Lower lobe of right lung (tissue), 2 donors: ENCODE data around the gene TBC1D10A. TPM values are rescaled to one million over a fixed set of nuclear protein-coding genes. Genes with fewer than 3 reads are reported as not detected.
"Not testable (repeated sequence)": the region's sequence is repeated elsewhere in the genome, so short reads cannot be mapped to it uniquely, and the experiment has no call there.

Experiments used
- ATAC-seq, 2 donors: fragments of 200-7000 bp; cut with Tn5 transposase; one replicate each; pipeline ENCODE4 v1.9.1; 2020 to 2022; ENCODE audit warnings: mild to moderate bottlenecking in 2 of 2, moderate library complexity in 2 of 2
- DNase-seq: peaks from one replicate; pipeline ENCODE4 v3.0.0-alpha.2; 2020
- H3K27ac ChIP-seq: fragments of 200-600 bp; one replicate; pipeline ENCODE4 v1.8.0; 2022
- H3K27me3 ChIP-seq: fragments of 200-600 bp; one replicate; pipeline ENCODE4 v1.8.0; 2022; ENCODE audit warnings: low read depth
- H3K36me3 ChIP-seq: fragments of 200-600 bp; one replicate; pipeline ENCODE4 v1.8.0; 2022; ENCODE audit warnings: mild to moderate bottlenecking
- H3K4me1 ChIP-seq: fragments of 200-600 bp; one replicate; pipeline ENCODE4 v1.8.0; 2022
- H3K4me3 ChIP-seq: fragments of 200-600 bp; one replicate; pipeline ENCODE4 v1.8.0; 2022; ENCODE audit warnings: mild to moderate bottlenecking
- H3K9me3 ChIP-seq: fragments of 200-600 bp; one replicate; pipeline ENCODE4 v1.8.0; 2022
- intact Hi-C: fragments of 100-400 bp; cut with DNase I; formaldehyde crosslinking; loops from one replicate; pipeline ENCODE4 v1.11.0; 2022
- total RNA-seq: library from RNA; stranded (reverse); fragmentation: NEBNext Ultra II Directional; extraction: Animal tissue kit (Norgen Biotek cat#: 25700); gene quantifications from one replicate; pipeline ENCODE4 v1.2.1, GENCODE V29; 2021
- TF ChIP-seq, protein P1 (sequence below): fragments of 200-600 bp; IDR thresholded peaks from one replicate; pipeline ENCODE4 v1.8.0; 2022; ENCODE audit warnings: antibody characterized with exemption, mild to moderate bottlenecking
- donor health status: DM: no; HTN: yes; CAD: no; lungs with severe emphysema.

TBC1D10A gene
- total RNA-seq, 1 donor from 2014 or later, result 27.4 TPM

DNA sequence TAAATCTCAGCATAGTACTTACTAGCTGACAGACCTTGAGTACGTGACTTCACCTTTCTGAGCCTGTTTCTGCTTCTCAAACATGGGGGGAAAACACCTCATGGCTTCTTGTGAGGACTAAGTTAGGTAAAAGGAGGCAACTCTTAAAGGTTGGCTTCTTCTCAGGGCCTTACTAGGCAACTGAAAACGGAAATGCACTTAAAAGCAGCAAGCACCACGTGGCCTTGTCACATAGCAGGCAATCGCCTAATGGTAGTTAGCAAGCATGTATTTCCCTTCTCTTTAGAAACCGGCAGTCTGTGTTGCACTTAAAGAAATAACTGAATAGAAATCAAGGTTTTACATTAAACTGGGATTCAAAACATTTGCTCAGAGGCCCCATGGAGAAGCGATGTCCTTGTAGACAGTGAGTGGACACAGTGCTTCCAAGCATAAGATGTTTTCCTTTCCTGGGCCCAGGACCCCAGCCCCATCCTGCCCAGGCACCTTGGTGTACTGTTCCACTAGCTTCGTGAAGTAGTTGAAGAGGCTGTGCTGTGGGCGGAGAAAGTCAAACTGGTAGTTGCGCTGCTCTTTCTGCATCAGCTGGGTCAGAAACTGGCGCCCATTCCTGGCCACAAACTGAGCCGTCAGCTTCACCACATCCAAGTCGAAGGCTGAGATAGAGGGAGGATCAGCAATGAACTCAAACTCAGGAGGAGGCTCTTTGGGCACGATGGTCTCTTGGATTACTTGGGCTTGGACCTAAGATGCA, 17.9 kb upstream of the TBC1D10A start:
- Histone ChIP-seq H3K27me3 (no peaks in the 10 kb centered on the region), H3K27ac (no peak overlapping the region), H3K36me3 (peaks cover 100% of the 10 kb centered on the region), H3K4me3 (no peak overlapping the region), H3K9me3 (no peaks in the 10 kb centered on the region), H3K4me1 (peaks cover 13% of the 10 kb centered on the region)
- DNase-seq, result no peak
- no peak for ATAC-seq
- TF ChIP-seq, protein P1, sequence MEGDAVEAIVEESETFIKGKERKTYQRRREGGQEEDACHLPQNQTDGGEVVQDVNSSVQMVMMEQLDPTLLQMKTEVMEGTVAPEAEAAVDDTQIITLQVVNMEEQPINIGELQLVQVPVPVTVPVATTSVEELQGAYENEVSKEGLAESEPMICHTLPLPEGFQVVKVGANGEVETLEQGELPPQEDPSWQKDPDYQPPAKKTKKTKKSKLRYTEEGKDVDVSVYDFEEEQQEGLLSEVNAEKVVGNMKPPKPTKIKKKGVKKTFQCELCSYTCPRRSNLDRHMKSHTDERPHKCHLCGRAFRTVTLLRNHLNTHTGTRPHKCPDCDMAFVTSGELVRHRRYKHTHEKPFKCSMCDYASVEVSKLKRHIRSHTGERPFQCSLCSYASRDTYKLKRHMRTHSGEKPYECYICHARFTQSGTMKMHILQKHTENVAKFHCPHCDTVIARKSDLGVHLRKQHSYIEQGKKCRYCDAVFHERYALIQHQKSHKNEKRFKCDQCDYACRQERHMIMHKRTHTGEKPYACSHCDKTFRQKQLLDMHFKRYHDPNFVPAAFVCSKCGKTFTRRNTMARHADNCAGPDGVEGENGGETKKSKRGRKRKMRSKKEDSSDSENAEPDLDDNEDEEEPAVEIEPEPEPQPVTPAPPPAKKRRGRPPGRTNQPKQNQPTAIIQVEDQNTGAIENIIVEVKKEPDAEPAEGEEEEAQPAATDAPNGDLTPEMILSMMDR, result no peak
- intact Hi-C loops, result no loop called here

DNA sequence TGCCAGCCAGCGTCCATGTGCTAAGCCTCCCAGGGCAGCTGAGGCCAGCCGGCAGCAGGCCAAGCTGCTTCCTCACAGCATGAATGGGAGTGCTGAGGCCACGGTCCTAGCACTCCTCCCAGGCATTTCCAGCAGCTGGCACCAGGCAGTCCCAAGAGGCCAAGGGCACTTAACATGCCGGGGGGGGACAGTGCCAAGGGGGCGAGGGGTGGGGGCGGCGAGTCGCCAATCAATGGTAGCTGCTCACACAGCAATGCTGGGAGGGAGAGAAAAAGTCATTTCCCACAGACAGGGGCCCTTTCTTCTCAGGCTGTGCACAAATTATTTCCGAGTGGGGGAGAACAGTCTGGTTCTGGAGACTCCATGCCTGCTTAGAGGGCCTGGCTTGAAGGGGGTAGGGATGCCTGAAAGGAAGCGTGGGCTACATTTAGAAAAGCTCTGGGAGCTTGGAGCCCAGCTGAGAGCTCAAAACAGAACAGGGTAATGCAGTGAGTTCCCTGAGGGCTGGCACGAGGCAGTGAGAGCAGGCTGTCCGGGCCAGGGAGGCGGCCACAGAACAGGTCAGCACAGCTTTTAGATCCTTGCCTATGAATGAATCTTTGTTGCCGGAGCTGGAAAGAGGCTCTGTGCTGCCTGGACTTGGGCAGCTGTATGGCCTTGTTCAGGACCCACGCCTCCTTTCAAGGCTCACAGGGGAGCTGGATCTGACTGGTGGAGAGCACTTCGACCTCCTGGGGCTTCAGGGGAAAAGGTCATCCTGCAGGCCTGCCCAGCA, 14.4 kb upstream of the TBC1D10A start:
- TF ChIP-seq, protein P1, result no peak
- H3K9me3 ChIP-seq, result no peaks in the 10 kb centered on the region
- no peak for DNase-seq
- H3K4me3 ChIP-seq, result no peak overlapping the region
- ATAC-seq, result peak in 1 of 2 donors; percentile 27
- H3K27me3 ChIP-seq, result no peaks in the 10 kb centered on the region
- intact Hi-C loops, result no loop called here
- peaks cover 100% of the 10 kb centered on the region for H3K36me3 ChIP-seq
- no peak overlapping the region for H3K27ac ChIP-seq
- H3K4me1 ChIP-seq, result no peaks in the 10 kb centered on the region

DNA sequence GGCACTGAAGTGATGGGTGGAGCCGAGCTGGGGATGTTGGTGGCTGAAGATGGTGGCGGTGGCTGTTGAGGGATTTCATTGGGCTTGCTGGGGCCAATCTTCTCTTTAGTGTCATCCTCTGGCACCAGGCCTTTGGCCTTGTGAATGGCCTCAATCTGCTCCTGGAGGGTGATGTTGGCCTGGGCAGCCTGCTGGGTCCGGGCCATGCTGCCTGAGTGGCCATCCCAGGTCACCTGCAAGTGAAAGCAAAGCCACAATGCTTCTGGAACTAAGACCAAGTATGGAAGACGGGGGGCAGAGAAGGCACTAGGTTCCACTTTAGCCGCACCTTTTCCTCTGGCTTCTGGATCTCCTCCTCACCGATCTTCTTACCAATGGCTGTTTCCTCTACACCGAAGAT, 12.1 kb upstream of the TBC1D10A start:
- ATAC-seq, result no peak
- TF ChIP-seq, protein P1, result no peak
- no peaks in the 10 kb centered on the region for H3K27me3 ChIP-seq
- intact Hi-C loops, result no loop called here
- no peak overlapping the region for H3K4me3 ChIP-seq
- H3K36me3 ChIP-seq, result peaks cover 100% of the 10 kb centered on the region
- no peak for DNase-seq
- no peak overlapping the region for H3K27ac ChIP-seq
- no peaks in the 10 kb centered on the region for H3K9me3 ChIP-seq
- H3K4me1 ChIP-seq, result no peaks in the 10 kb centered on the region

DNA sequence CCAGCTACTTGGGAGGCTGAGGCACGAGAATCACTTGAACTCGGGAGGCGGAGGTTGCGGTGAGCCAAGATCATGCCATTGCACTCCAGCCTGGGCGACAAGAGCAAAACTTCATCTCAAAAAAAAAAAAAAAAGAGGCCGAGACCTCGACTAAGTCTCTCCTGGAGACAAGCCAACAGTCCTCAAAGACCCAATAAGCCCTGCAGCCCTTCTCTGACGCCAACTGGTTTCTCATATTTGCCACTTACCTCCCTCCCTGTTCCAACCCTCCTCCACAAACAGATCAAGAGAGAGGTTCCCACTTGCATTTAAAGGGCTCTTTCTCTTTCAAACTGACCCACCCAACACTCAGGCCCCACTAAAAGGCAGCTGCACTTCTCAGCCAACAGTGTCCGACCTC, 11.6 kb upstream of the TBC1D10A start:
- not testable (repeated sequence) for DNase-seq

DNA sequence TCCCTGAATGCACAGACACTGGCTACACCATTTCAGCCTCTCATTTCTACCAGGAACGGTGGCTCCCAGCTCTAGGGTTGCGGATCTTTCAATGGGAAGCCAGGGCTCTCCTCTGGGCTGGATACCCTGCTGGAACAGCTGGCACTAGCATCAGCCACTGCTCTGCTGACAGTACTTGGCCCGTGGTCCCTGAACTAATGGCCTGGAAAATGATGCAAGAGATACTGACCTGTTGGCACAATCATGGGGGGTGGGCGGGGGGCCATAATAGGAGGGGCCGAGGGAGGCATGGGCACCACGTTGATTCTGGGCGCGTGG, 10.7 kb upstream of the TBC1D10A start:
- no peak for DNase-seq
- no peak for ATAC-seq
- Histone ChIP-seq H3K27me3 (no peaks in the 10 kb centered on the region), H3K4me1 (no peaks in the 10 kb centered on the region), H3K36me3 (peaks cover 100% of the 10 kb centered on the region), H3K4me3 (no peak overlapping the region), H3K27ac (no peak overlapping the region), H3K9me3 (no peaks in the 10 kb centered on the region)
- TF ChIP-seq, protein P1, result no peak
- intact Hi-C loops, result no loop called here

More for the DNA sequence above, 11.6 kb upstream of the TBC1D10A start:
- ATAC-seq, H3K27ac ChIP-seq, H3K4me1 ChIP-seq, H3K27me3 ChIP-seq, H3K9me3 ChIP-seq, intact Hi-C loops, H3K4me3 ChIP-seq: not testable (repeated sequence)
- peaks cover 100% of the 10 kb centered on the region for H3K36me3 ChIP-seq
